Left renal cortex interstitium (tissue), 4 donors: Measurements from ENCODE around the gene CENPVL1. TPM values are rescaled to one million over a fixed set of nuclear protein-coding genes. Genes with fewer than 3 reads are reported as not detected.

ENCODE experiments used
- polyA plus RNA-seq, 4 donors: library from polyadenylated mRNA; unstranded; fragments of 120-200 nt; gene quantifications; one replicate each; pipeline ENCODE4 v1.2.1, GENCODE V29; 2013; ENCODE audit not compliant: insufficient read length in 4 of 4

CENPVL1 gene
- polyA plus RNA-seq, 4 donors, result 0.20 to 0.40 (median 0.28) TPM

Other genes starting within 250 kb of the CENPVL1 start
- gene NUDT11, start 213.9 kb upstream of the CENPVL1 start, polyA plus RNA-seq, result 10 to 100 TPM; 12.6 to 15.4 (median 13.6) TPM
- 1 to 10 TPM; 1.2 to 1.8 (median 1.3) TPM for gene CENPVL3, start 91.6 kb upstream of the CENPVL1 start, polyA plus RNA-seq
- gene CENPVL2, start 27.7 kb upstream of the CENPVL1 start, polyA plus RNA-seq, result under 1 TPM; 0.20 to 0.40 (median 0.28) TPM
- 10 to 100 TPM; 19.0 to 24.2 (median 21.4) TPM for gene GSPT2, start 32.9 kb downstream of the CENPVL1 start, polyA plus RNA-seq
- gene MAGED1, start 183.1 kb downstream of the CENPVL1 start, polyA plus RNA-seq, result 100 to 1,000 TPM; 296 to 339 (median 326) TPM